ENCODE data around the gene GAL.

DNA sequence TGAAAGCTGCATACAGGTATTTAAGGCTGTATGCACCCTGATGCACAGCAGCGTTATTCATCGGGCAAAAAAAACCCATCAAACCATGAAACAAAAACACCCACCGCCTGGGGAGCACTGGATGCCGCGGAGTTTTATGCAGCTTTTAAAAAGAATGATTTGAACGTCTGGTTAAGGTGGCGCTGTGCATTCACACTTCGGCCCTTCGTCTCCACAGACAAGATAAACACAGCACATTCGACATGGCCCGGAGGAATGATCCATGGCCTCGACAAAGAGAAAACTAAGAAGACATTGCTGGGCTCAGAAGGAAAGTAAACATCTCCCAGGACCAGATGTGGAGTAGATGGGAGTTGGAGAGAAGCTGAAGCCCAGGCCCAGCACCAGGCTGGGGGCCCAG is 40.8 kb upstream of the GAL start:
- TF ChIP-seq, protein P1, sequence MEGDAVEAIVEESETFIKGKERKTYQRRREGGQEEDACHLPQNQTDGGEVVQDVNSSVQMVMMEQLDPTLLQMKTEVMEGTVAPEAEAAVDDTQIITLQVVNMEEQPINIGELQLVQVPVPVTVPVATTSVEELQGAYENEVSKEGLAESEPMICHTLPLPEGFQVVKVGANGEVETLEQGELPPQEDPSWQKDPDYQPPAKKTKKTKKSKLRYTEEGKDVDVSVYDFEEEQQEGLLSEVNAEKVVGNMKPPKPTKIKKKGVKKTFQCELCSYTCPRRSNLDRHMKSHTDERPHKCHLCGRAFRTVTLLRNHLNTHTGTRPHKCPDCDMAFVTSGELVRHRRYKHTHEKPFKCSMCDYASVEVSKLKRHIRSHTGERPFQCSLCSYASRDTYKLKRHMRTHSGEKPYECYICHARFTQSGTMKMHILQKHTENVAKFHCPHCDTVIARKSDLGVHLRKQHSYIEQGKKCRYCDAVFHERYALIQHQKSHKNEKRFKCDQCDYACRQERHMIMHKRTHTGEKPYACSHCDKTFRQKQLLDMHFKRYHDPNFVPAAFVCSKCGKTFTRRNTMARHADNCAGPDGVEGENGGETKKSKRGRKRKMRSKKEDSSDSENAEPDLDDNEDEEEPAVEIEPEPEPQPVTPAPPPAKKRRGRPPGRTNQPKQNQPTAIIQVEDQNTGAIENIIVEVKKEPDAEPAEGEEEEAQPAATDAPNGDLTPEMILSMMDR (IDR thresholded peaks at IDR 0.05; ENCODE audit: low read depth, low read length), result no peak
- no peak for TF ChIP-seq EZH2phosphoT487 (IDR thresholded peaks at IDR 0.05; ENCODE audit: low read depth)
